Glutamatergic neuron (in vitro differentiated cells): ENCODE results near the gene KCNB1. TPM values are rescaled to one million over a fixed set of nuclear protein-coding genes. Genes with fewer than 3 reads are reported as not detected.

Experiments used
- DNase-seq: peaks from one replicate; pipeline ENCODE4 v3.0.0; 2022
- H3K27ac Mint-ChIP-seq: one replicate; pipeline ENCODE4 v1.8.0; 2020; ENCODE audit warnings: mild to moderate bottlenecking, mixed read lengths, inconsistent platforms; ENCODE audit not compliant: unreplicated experiment
- H3K27me3 Mint-ChIP-seq: one replicate; pipeline ENCODE4 v1.8.0; 2020; ENCODE audit warnings: mild to moderate bottlenecking, moderate library complexity, mixed read lengths, inconsistent platforms; ENCODE audit not compliant: unreplicated experiment
- H3K36me3 Mint-ChIP-seq: one replicate; pipeline ENCODE4 v1.8.0; 2020; ENCODE audit warnings: mild to moderate bottlenecking, mixed read lengths, inconsistent platforms; ENCODE audit not compliant: unreplicated experiment
- H3K4me1 Mint-ChIP-seq: one replicate; pipeline ENCODE4 v1.8.0; 2020; ENCODE audit warnings: mild to moderate bottlenecking, low read depth, mixed read lengths, inconsistent platforms; ENCODE audit not compliant: unreplicated experiment
- H3K4me3 Mint-ChIP-seq: one replicate; pipeline ENCODE4 v1.8.0; 2020; ENCODE audit warnings: mild to moderate bottlenecking, mixed read lengths, inconsistent platforms; ENCODE audit not compliant: unreplicated experiment
- H3K9me3 Mint-ChIP-seq: one replicate; pipeline ENCODE4 v1.8.0; 2020; ENCODE audit warnings: mild to moderate bottlenecking, moderate library complexity, mixed read lengths, inconsistent platforms; ENCODE audit not compliant: unreplicated experiment
- total RNA-seq: library from RNA; stranded (reverse); fragmentation: NEBNext Ultra II Directional; extraction: Animal tissue kit (Norgen Biotek cat#: 25700); gene quantifications from one replicate; pipeline ENCODE4 v1.2.1, GENCODE V29; 2021; ENCODE audit not compliant: unreplicated experiment
- TF ChIP-seq, protein P1 (sequence below): fragments of 200-600 bp; sonication (generic); IDR thresholded peaks from one replicate; pipeline ENCODE4 v1.5.0; 2021; ENCODE audit not compliant: partially characterized antibody, unreplicated experiment

KCNB1 gene
- total RNA-seq, 1 donor from 2014 or later: 3.1 TPM

DNA sequence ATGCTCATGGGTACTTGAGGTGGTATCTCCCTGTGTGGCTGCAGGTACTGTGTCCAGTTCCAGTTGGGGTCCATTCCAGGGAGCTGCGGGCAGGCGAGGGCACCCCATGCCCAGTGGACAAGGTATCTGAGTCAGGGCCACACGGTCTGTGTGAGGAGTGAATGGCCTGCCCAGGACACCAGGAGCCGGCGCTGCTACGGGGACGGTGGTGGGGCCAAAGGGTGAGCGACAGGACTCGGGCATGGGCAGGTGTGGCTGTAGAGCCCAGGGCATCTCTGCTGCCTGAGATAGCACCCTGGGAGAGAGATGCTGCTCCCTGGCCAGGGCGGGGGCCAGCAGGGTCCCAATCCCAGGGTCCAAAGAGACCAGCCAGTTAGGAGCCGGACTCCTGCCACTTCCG, 147.0 kb downstream of the KCNB1 start:
- Mint-ChIP-seq H3K4me1 (no peaks in the 10 kb centered on the region), H3K4me3 (no peak overlapping the region), H3K36me3 (no peaks in the 10 kb centered on the region), H3K27me3 (peaks cover 6% of the 10 kb centered on the region), H3K9me3 (no peaks in the 10 kb centered on the region), H3K27ac (no peak overlapping the region)
- DNase-seq: no peak
- TF ChIP-seq, protein P1, sequence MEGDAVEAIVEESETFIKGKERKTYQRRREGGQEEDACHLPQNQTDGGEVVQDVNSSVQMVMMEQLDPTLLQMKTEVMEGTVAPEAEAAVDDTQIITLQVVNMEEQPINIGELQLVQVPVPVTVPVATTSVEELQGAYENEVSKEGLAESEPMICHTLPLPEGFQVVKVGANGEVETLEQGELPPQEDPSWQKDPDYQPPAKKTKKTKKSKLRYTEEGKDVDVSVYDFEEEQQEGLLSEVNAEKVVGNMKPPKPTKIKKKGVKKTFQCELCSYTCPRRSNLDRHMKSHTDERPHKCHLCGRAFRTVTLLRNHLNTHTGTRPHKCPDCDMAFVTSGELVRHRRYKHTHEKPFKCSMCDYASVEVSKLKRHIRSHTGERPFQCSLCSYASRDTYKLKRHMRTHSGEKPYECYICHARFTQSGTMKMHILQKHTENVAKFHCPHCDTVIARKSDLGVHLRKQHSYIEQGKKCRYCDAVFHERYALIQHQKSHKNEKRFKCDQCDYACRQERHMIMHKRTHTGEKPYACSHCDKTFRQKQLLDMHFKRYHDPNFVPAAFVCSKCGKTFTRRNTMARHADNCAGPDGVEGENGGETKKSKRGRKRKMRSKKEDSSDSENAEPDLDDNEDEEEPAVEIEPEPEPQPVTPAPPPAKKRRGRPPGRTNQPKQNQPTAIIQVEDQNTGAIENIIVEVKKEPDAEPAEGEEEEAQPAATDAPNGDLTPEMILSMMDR: no peak

DNA sequence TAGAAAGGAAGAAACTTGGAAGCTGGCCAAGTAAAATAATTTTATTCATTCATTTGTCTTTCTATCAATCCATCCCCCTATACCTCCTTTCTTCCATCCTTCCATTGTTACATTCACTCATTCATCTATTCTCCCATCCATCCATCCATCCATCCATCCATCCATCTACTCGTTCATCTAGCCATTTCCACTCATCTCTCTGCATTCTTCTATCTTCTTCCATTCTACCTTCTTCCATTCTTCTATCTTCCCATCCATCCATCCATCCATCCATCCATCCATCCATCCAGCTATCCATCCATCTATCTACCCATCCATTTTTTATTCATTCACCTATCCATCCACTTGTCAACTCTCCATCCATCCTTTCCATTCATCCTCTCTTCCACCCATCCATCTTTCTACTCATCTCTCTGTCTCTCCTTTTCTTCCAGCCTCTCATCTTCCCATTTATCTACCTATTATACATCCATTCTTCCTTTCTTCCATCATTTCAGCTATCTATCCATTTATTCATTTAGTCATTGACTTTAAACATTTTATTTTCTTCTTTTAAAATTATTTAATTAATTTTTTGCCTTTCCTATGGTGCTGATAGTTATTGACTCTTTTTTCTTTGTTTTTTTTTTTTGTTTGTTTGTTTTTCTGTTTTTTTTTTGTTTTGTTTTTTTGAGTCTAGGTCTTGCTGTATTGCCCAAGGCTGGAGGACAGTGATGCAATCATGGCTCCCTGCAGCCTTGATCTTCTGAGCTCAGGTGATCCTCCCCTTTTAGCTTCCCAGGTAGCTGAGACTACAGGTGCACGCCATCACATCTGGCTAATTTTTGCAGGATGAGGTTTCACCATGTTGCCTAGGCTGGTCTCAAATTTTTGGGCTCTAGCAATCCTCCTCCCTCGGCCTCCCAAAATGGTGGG, 151.5 kb downstream of the KCNB1 start:
- Mint-ChIP-seq H3K4me3 (no peak overlapping the region), H3K27me3 (peaks cover 6% of the 10 kb centered on the region), H3K9me3 (no peaks in the 10 kb centered on the region), H3K36me3 (no peaks in the 10 kb centered on the region), H3K27ac (no peak overlapping the region), H3K4me1 (no peaks in the 10 kb centered on the region)
- DNase-seq: no peak
- TF ChIP-seq, protein P1: no peak

DNA sequence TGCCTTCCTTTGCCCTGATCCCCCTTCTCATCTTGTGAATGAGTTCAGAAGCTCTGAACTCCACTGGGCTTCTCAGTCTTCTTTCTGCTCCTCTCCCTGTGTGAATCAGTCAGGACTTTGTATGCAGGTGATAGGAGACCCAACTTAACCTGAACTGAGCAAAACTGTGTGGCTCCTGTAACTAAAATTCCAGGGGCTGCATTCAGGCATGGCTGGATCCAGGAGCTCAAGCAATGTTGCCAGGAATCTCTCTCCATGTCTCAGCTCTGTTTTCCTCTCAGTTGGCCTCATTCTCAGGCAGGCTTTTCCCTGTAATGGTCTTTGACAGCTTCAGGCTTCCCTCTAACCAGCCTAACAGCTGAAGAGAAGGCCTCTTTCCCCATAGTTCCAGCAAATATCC, 153.7 kb downstream of the KCNB1 start:
- Mint-ChIP-seq H3K4me3 (no peak overlapping the region), H3K4me1 (no peaks in the 10 kb centered on the region), H3K9me3 (no peaks in the 10 kb centered on the region), H3K36me3 (no peaks in the 10 kb centered on the region), H3K27me3 (peaks cover 3% of the 10 kb centered on the region), H3K27ac (no peak overlapping the region)
- DNase-seq: no peak
- TF ChIP-seq, protein P1: no peak

DNA sequence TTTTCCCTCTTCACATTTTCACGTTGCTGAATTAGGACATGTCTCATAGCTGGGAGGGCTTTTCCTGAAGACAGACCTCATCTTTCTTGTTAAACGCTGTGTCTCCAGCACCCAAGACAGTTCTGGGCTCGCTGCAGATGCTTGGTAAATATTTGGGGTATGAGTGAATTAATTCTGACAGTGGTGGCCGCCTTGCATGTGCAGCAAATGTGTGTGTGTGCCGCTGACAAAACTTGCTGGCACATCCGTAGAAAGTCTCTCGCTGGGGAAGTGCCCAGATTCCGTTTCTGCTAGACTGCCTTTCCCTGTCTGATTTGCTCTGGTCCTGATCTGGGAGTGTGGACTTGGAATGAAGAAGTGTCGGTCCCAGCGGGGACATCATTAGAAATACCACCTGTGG, 156.4 kb downstream of the KCNB1 start:
- H3K9me3 Mint-ChIP-seq: no peaks in the 10 kb centered on the region
- no peak for DNase-seq
- no peak overlapping the region for H3K27ac Mint-ChIP-seq
- no peaks in the 10 kb centered on the region for H3K36me3 Mint-ChIP-seq
- H3K4me3 Mint-ChIP-seq: no peak overlapping the region
- no peaks in the 10 kb centered on the region for H3K27me3 Mint-ChIP-seq
- TF ChIP-seq, protein P1: no peak
- H3K4me1 Mint-ChIP-seq: no peaks in the 10 kb centered on the region

DNA sequence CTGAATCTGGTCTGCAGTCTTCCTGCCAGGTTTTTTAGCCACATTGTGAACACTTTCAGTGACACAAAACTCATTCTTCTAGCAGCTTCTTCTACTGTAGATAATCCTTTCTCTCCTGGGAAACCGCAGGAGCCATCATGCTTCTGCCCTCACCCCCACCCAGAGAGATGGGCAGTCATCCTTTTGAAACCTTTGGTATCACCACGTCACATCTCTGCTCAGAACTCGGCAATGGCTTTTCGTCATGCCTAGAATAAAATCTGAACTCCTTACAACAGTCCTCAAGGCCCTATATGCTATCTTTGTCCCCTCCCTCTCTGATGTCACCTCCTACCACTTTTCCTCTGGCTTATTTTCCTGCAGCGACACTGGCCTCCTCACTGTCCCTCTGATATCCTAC, 158.2 kb downstream of the KCNB1 start:
- H3K4me1 Mint-ChIP-seq: no peaks in the 10 kb centered on the region
- peaks cover under 1% of the 10 kb centered on the region for H3K27me3 Mint-ChIP-seq
- no peak overlapping the region for H3K27ac Mint-ChIP-seq
- H3K36me3 Mint-ChIP-seq: no peaks in the 10 kb centered on the region
- H3K4me3 Mint-ChIP-seq: no peak overlapping the region
- TF ChIP-seq, protein P1: no peak
- H3K9me3 Mint-ChIP-seq: no peaks in the 10 kb centered on the region
- no peak for DNase-seq
